ENCODE measurements around the gene PPP1R17.

DNA sequence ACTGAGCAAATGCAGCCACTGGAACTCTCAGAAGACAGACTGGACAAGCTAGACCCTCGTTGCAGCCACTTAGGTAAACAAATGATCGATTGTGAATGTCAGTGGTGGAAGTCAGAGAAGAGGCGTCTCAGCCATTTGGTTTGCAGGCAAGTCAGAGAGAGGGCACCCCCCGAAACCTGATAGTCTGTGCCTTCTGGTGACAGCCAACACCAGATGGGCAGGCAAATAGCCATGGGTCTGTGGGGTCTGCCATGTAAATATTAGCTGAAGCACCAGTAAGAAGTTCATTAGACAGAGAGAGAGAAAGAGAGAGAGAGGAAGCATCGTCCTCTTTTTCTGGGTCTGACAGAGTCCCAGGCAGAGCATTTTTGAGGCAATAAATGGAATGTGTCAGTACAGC, 5.4 kb downstream of the PPP1R17 start:
- no peak for TF ChIP-seq POLR2A (IDR thresholded peaks at IDR 0.05)
- TF ChIP-seq, protein P1, sequence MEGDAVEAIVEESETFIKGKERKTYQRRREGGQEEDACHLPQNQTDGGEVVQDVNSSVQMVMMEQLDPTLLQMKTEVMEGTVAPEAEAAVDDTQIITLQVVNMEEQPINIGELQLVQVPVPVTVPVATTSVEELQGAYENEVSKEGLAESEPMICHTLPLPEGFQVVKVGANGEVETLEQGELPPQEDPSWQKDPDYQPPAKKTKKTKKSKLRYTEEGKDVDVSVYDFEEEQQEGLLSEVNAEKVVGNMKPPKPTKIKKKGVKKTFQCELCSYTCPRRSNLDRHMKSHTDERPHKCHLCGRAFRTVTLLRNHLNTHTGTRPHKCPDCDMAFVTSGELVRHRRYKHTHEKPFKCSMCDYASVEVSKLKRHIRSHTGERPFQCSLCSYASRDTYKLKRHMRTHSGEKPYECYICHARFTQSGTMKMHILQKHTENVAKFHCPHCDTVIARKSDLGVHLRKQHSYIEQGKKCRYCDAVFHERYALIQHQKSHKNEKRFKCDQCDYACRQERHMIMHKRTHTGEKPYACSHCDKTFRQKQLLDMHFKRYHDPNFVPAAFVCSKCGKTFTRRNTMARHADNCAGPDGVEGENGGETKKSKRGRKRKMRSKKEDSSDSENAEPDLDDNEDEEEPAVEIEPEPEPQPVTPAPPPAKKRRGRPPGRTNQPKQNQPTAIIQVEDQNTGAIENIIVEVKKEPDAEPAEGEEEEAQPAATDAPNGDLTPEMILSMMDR (IDR thresholded peaks at IDR 0.05): no peak
